ENCODE measurements around the gene SCLY.
A peak's percentile ranks its signal among the peaks of the same experiment; 100 is the strongest.

Gene SCLY

DNA sequence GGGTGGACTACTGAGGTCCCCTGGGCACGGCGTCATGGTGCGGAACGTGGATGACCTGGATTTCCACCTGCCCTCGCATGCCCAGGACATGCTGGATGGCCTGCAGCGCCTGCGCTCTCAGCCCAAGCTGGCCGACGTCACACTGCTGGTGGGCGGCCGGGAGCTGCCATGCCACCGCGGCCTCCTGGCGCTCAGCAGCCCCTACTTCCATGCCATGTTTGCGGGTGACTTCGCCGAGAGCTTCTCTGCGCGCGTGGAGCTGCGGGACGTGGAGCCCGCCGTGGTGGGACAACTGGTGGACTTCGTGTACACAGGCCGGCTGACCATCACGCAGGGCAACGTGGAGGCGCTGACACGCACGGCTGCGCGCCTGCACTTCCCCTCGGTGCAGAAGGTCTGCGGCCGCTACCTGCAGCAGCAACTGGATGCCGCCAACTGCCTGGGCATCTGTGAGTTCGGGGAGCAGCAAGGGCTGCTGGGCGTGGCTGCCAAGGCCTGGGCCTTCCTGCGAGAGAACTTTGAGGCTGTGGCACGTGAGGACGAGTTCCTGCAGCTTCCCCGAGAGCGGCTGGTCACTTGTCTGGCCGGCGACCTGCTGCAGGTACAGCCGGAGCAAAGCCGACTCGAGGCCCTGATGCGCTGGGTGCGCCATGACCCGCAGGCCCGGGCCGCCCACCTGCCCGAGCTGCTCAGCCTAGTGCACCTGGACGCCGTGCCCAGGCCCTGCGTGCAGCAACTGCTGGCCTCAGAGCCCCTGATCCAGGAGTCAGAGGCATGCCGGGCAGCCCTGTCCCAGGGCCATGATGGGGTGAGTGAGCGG lies 80.1 kb downstream of the SCLY start:
- no peak for DNase-seq (ENCODE audit: low spot score)

GRCh38 chr2:238141541-238142318 lies 80.9 kb downstream of the SCLY start:
- peak; percentile 40 for DNase-seq (ENCODE audit: low spot score)

DNA sequence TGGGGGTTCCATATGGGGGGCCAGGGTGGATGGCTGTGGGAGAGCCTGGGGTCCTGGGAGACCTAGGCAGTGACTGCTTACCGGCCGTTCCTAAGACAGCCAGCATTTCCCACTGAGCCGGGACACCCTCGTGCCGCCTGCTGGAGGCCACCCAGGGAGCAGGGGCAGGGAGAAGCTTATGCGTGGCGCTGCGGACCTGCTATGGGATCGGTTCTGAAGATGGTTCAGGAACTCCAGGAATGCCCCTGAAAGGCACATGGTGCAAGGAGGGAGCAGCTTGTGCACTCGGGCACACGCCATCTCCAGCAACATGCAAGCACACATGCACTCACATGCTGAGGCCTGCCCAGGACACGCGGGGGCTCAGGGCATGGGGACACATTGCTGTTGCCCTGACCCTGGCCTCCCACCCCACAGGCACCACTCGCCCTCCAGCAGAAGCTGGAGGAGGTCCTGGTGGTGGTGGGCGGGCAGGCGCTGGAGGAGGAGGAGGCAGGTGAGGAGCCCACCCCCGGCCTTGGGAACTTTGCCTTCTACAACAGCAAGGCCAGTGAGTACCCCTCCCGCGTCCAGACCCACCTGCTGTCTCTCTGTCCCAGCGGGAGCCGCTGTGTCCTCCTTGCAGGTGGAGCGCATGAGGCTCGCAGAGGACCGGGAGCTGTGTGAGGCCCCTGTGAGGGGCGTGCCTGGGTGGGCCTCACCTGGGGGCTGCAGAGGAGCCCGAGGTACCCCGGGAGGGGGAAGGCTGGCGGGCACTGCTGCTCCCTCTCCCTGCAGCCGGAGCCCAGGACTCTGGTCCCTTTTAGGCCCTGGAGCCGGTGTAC lies 81.8 kb downstream of the SCLY start:
- no peak for DNase-seq (ENCODE audit: low spot score)

- peak; percentile 83 for DNase-seq (ENCODE audit: low spot score)
Measured at GRCh38 chr2:238143239-238143951, 82.6 kb downstream of the SCLY start.

GRCh38 chr2:238144262-238144661 lies 83.5 kb downstream of the SCLY start:
- no peak for DNase-seq (ENCODE audit: low spot score)

DNA sequence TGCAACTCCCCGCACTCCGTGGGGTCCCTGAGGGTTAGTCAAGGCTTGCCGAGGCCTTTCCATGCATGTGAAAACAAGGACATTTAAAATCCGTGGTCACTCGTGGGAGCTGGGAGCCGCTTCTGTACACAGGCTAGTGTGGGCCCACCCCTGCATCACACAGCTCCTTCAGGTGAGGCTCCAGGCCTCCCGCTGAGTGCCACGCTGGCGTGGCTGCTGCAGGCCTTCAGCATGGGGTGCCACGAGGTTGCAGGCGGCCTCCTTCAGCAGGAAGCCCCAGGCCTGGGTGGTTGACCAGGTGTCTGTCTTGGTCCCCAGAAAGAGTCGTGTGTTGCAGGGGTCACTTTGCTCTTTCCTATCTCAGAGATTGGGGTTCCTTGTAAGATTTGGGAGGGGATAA lies 84.2 kb downstream of the SCLY start:
- no peak for DNase-seq (ENCODE audit: low spot score)

DNA sequence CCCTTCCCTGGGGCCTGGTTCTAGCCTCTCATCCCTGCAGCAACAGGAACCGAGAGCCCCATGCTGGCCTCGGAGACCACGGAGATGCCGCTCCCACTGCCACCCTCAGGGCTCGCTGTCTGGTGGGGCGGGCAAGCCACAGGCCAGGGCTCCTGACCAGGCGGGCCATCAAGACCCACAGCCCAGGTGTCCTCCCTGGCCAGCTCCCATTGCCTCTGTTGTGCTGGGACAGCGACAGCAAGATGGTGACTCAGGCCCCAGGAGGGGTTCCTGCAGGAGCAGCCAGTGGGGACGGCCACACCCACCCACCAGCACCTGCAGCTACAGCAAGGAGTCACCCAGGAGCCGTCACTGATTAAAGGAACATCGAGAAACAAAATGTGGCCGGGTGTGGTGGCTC lies 85.0 kb downstream of the SCLY start:
- DNase-seq (ENCODE audit: low spot score), result no peak

DNA sequence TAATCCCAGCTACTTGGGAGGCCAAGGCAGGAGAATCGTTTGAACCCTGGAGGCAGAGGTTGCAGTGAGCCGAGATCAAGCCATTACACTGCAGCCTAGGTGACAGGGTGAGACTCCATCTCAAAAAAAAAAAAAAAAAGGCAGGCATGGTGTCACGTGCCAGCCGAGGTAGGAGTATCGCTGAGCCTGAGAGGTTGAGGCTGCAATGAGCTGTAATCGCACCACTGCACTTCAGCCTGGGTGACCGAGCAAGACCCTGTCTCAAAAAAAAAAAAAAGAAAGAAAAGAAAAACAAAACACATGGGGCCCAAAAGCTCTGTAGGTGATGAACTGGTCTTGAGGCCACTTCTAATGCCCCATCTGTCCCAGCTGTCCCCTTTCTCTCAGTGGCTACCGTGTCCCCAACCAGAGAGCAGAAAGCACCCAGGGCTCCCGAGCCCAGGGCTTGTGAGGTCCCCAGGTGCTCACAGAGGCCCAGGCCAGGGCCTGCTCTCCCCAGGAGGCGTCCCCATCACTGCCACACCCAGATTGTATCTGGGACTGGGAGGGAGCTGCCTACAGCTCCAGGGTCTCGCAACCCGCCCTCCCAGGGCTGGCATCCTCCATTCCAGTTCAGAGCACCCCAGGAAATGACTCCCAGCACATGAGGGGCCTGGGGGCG lies 86.2 kb downstream of the SCLY start:
- DNase-seq (ENCODE audit: low spot score), result no peak

GRCh38 chr2:238148981-238149380 lies 88.2 kb downstream of the SCLY start:
- no peak for DNase-seq (ENCODE audit: low spot score)
